PC-3 (cell line): ENCODE measurements around the gene SIX1. TPM values are rescaled to one million over a fixed set of nuclear protein-coding genes. Genes with fewer than 3 reads are reported as not detected.

Experiments
- ATAC-seq: fragments of 200-7000 bp; cut with Tn5 transposase; 2 replicates; pipeline ENCODE4 v1.9.1; 2020; ENCODE audit warnings: mild to moderate bottlenecking, moderate library complexity
- BruUV-seq: library from RNA; stranded (reverse); fragments of 400-500 nt; replicated peaks from 2 replicates; lab custom pipeline; 2021; lab: Mats Ljungman, UMichigan
- CTCF ChIA-PET: fragments of 300-600 bp; sonication (Branson Sonifier 250); formaldehyde crosslinking; loops from one replicate; lab custom pipeline; 2022; ENCODE audit warnings: antibody characterized with exemption; lab: Charles Lee
- POLR2A ChIA-PET: fragments of 300-600 bp; sonication (Branson Sonifier 250); formaldehyde crosslinking; loops from one replicate; lab custom pipeline; 2022; ENCODE audit warnings: antibody characterized with exemption; ENCODE audit not compliant: unreplicated experiment; lab: Charles Lee
- DNase-seq: peaks from one replicate; pipeline ENCODE4 v3.0.0-alpha.2; 2015
- H2AFZ ChIP-seq: fragments of 300-600 bp; sonication (generic); 2 replicates; pipeline ENCODE4 v1.6.0; 2016; ENCODE audit warnings: antibody characterized with exemption, low read length
- H3F3A ChIP-seq: fragments of 300-600 bp; sonication (generic); one replicate; pipeline ENCODE4 v1.6.0; 2017; ENCODE audit warnings: antibody characterized with exemption, low read length, control low read depth, mild to moderate bottlenecking; ENCODE audit not compliant: unreplicated experiment
- H3K27ac ChIP-seq: fragments of 300-600 bp; sonication (generic); 2 replicates; pipeline ENCODE4 v1.5.1; 2016; ENCODE audit warnings: mild to moderate bottlenecking, low read length
- H3K27me3 ChIP-seq: fragments of 300-600 bp; sonication (generic); 2 replicates; pipeline ENCODE4 v1.6.1; 2016; ENCODE audit warnings: low read length, mixed read lengths
- H3K36me3 ChIP-seq: fragments of 300-600 bp; sonication (generic); 2 replicates; pipeline ENCODE4 v1.6.1; 2016; ENCODE audit warnings: low read depth, mixed run types, low read length, mixed read lengths
- H3K4me1 ChIP-seq: fragments of 300-600 bp; sonication (generic); 2 replicates; pipeline ENCODE4 v1.5.1; 2016; ENCODE audit warnings: low read length; ENCODE audit not compliant: insufficient read depth
- H3K4me2 ChIP-seq: fragments of 300-600 bp; sonication (generic); 2 replicates; pipeline ENCODE4 v1.6.0; 2016; ENCODE audit warnings: low read length
- H3K4me3 ChIP-seq: fragments of 300-600 bp; sonication (generic); 2 replicates; pipeline ENCODE4 v1.5.1; 2016; ENCODE audit warnings: mild to moderate bottlenecking, low read length, mixed read lengths
- H3K79me2 ChIP-seq: fragments of 300-600 bp; sonication (generic); 2 replicates; pipeline ENCODE4 v1.6.1; 2017; ENCODE audit warnings: low read length, mixed read lengths
- H3K9ac ChIP-seq: fragments of 300-600 bp; sonication (generic); 2 replicates; pipeline ENCODE4 v1.6.0; 2016; ENCODE audit warnings: mild to moderate bottlenecking, low read length
- H3K9me2 ChIP-seq: fragments of 300-600 bp; sonication (generic); replicated peaks from 2 replicates; pipeline ENCODE4 v1.6.1; 2016; ENCODE audit warnings: mixed run types, low read length, mixed read lengths
- H3K9me3 ChIP-seq: fragments of 300-600 bp; sonication (generic); 2 replicates; pipeline ENCODE4 v1.6.1; 2016; ENCODE audit warnings: low read length, mixed read lengths
- H4K20me1 ChIP-seq: fragments of 300-600 bp; sonication (generic); 2 replicates; pipeline ENCODE4 v1.6.1; 2016; ENCODE audit warnings: low read length, mixed read lengths
- EZH2 ChIP-seq: fragments of 300-600 bp; sonication (generic); IDR thresholded peaks from one replicate; pipeline ENCODE4 v1.6.1; 2017; ENCODE audit warnings: antibody characterized with exemption, mild to moderate bottlenecking, low read length; ENCODE audit not compliant: unreplicated experiment
- EZH2phosphoT487 ChIP-seq: fragments of 300-600 bp; sonication (generic); IDR thresholded peaks from 2 replicates; pipeline ENCODE4 v1.6.1; 2018; ENCODE audit warnings: mild to moderate bottlenecking, antibody characterized with exemption, low read length, borderline replicate concordance
- intact Hi-C: fragments of 100-400 bp; cut with micrococcal nuclease; formaldehyde crosslinking; loops from 2 replicates; pipeline ENCODE4 v1.9.0; 2023
- total RNA-seq: library from RNA; depleted of rRNA; stranded (reverse); fragments of >200 nt; gene quantifications from 2 replicates; pipeline ENCODE4 v1.2.3, GENCODE V29; 2014
- TF ChIP-seq, protein P1 (sequence below): fragments of 300-600 bp; sonication (generic); conservative IDR thresholded peaks from 2 replicates; pipeline ENCODE4 v1.5.1; 2017; ENCODE audit warnings: antibody characterized with exemption, low read depth, mild to moderate bottlenecking, low read length

SIX1 gene
- total RNA-seq, 1 experiment from 2014 or later: 16.5 TPM

DNA sequence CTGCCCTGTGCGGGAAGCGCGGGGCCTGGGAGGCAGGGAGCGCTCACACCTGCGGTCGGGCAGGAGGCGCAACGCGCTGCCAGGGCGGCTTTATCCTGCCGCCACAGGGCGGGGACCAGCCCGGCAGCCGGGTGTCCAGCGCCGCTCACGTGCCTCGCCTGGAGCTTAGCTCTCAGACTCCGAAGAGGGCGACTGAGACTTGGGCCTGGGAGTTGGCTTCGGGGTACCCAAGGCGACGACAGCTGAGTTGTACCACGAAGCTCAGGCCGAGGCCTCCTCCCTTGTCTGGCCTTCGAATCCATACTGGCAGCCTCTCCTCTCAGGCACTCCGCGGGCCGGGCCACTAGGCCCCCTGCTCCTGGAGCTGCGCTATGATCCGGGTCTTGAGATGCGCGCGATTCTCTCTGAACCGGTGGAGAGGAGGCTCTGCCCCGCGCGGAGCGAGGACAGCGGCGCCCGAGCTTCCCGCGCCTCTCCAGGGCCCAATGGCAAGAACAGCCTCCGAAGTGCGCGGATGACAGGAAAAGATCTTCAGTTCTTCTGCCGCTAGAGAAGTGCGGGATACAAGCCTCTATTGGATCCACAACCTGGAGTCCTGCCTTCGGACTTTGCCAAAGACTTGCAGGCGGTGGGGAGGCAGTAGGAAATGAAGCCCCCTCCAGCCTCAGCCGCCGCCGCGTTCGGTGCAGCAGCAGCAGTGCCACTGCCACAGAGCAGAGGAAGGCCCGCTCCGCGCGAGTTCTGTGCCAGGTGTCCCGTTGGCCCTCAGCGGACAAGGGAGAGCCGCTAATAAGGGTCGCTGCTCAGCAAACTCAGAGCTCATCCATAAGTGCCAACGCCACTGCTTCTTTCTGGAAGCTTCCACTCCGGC lies 6.8 kb downstream of the SIX1 start:
- DNase-seq (no peak), ATAC-seq (no peak)
- 0 out of 2 replicates have a peak, but pooled peaks cover 7% of the 10 kb centered on the region for H3K36me3 ChIP-seq
- intact Hi-C loops: no loop called here
- H3K27ac ChIP-seq: no peak overlapping the region
- no peak overlapping the region for H3K4me3 ChIP-seq
- no peak overlapping the region for H3K9ac ChIP-seq
- no peaks in the 10 kb centered on the region for H3K9me3 ChIP-seq
- no peak overlapping the region for H2AFZ ChIP-seq
- H3K79me2 ChIP-seq: peaks cover 43% of the 10 kb centered on the region
- CTCF ChIA-PET: no interaction called here
- H3K4me2 ChIP-seq: no peak overlapping the region
- POLR2A ChIA-PET: interaction anchor here (0.5 to 0.6 kb wide), 2 partner anchors 10 to 557 kb away, joined by 3 to 6 read pairs; no protein-coding TSS in a partner anchor
- peaks cover 26% of the 10 kb centered on the region for H3K4me1 ChIP-seq
- H4K20me1 ChIP-seq: 0 out of 2 replicates have a peak, but pooled peaks cover 4% of the 10 kb centered on the region
- no TSS peak for BruUV-seq
- no peaks in the 10 kb centered on the region for H3F3A ChIP-seq
- TF ChIP-seq, protein P1, sequence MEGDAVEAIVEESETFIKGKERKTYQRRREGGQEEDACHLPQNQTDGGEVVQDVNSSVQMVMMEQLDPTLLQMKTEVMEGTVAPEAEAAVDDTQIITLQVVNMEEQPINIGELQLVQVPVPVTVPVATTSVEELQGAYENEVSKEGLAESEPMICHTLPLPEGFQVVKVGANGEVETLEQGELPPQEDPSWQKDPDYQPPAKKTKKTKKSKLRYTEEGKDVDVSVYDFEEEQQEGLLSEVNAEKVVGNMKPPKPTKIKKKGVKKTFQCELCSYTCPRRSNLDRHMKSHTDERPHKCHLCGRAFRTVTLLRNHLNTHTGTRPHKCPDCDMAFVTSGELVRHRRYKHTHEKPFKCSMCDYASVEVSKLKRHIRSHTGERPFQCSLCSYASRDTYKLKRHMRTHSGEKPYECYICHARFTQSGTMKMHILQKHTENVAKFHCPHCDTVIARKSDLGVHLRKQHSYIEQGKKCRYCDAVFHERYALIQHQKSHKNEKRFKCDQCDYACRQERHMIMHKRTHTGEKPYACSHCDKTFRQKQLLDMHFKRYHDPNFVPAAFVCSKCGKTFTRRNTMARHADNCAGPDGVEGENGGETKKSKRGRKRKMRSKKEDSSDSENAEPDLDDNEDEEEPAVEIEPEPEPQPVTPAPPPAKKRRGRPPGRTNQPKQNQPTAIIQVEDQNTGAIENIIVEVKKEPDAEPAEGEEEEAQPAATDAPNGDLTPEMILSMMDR: no peak
- no peak for TF ChIP-seq EZH2phosphoT487
- no peak for TF ChIP-seq EZH2
- H3K9me2 ChIP-seq: no peaks in the 10 kb centered on the region
- no peaks in the 10 kb centered on the region for H3K27me3 ChIP-seq

DNA sequence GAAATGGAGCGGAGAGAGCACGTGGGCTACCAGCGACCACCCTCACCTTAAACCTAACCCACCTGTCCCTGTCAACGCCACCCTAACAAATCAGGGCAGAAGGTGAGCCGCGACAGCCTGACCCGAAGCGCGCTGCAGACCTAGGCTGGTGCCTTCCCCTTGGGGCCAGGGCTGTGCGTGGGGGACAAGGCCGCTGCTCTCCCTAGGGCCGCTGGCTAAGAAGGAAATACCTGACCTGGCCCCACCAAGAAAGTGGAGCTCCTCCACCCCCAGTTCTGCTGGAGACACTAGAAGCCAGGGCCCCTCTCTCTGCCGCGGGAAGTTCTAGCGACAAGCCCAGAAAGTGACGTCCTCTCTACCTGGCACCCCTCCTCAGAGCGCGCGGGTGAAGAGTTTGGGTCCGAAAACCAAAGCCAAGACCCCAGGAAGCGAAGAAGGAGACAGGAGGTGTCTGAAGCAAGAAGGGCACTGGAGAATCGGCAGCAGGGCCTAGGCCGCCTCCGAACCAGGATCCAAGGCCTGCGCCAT lies 7.5 kb downstream of the SIX1 start:
- ChIA-PET CTCF (no interaction called here), POLR2A (interaction anchor here (0.7 kb wide), 1 partner anchor 366 kb away, joined by 3 read pairs; no protein-coding TSS in a partner anchor)
- intact Hi-C loops: no loop called here
- no peaks in the 10 kb centered on the region for H3F3A ChIP-seq
- no TSS peak for BruUV-seq
- no peak for ATAC-seq
- no peak overlapping the region for H2AFZ ChIP-seq
- H3K79me2 ChIP-seq: peaks cover 36% of the 10 kb centered on the region
- peaks cover 26% of the 10 kb centered on the region for H3K4me1 ChIP-seq
- TF ChIP-seq, protein P1: no peak
- TF ChIP-seq EZH2: no peak
- TF ChIP-seq EZH2phosphoT487: no peak
- H3K9me3 ChIP-seq: no peaks in the 10 kb centered on the region
- H3K27ac ChIP-seq: no peak overlapping the region
- H3K4me2 ChIP-seq: no peak overlapping the region
- no peak overlapping the region for H3K4me3 ChIP-seq
- H3K27me3 ChIP-seq: no peaks in the 10 kb centered on the region
- DNase-seq: no peak
- H3K9me2 ChIP-seq: no peaks in the 10 kb centered on the region
- H3K9ac ChIP-seq: no peak overlapping the region
- H3K36me3 ChIP-seq: 0 out of 2 replicates have a peak, but pooled peaks cover 7% of the 10 kb centered on the region
- 0 out of 2 replicates have a peak, but pooled peaks cover 4% of the 10 kb centered on the region for H4K20me1 ChIP-seq
